HepG2 (cell line): ENCODE results near the gene ANKRD40. TPM values are rescaled to one million over a fixed set of nuclear protein-coding genes. Genes with fewer than 3 reads are reported as not detected.

ENCODE experiments used
- AFF4 ChIP-seq: sonication (generic); formaldehyde crosslinking; IDR thresholded peaks from 2 replicates; pipeline ENCODE4 v1.4.0; 2020; ENCODE audit warnings: missing genetic modification reagents
- AKNA ChIP-seq: sonication (generic); formaldehyde crosslinking; IDR thresholded peaks from 2 replicates; pipeline ENCODE4 v1.4.0; 2020; ENCODE audit warnings: missing genetic modification reagents, borderline replicate concordance
- CSRNP1 ChIP-seq: sonication (generic); formaldehyde crosslinking; IDR thresholded peaks from 2 replicates; pipeline ENCODE4 v1.8.1; 2023; ENCODE audit warnings: mild to moderate bottlenecking, missing genetic modification reagents
- ELF3 ChIP-seq: IDR thresholded peaks from 2 replicates; pipeline ENCODE4 v1.6.1; 2016; ENCODE audit warnings: missing genetic modification reagents, missing compliant biosample characterization
- GFI1 ChIP-seq: sonication (generic); formaldehyde crosslinking; IDR thresholded peaks from 2 replicates; pipeline ENCODE4 v1.5.0; 2020; ENCODE audit warnings: missing genetic modification reagents, mild to moderate bottlenecking, borderline replicate concordance
- NR3C1 ChIP-seq: sonication (generic); formaldehyde crosslinking; IDR thresholded peaks from 2 replicates; pipeline ENCODE4 v1.4.0; 2020; ENCODE audit warnings: missing genetic modification reagents
- PHF21A ChIP-seq: sonication (generic); formaldehyde crosslinking; IDR thresholded peaks from 2 replicates; pipeline ENCODE4 v1.5.0; 2020; ENCODE audit warnings: mild to moderate bottlenecking, missing genetic modification reagents
- RFXAP ChIP-seq: sonication (generic); formaldehyde crosslinking; IDR thresholded peaks from 2 replicates; pipeline ENCODE4 v1.4.0; 2020; ENCODE audit warnings: missing genetic modification reagents, borderline replicate concordance
- SP5 ChIP-seq: IDR thresholded peaks from 2 replicates; pipeline ENCODE4 v1.6.1; 2016; ENCODE audit warnings: low read depth, borderline replicate concordance
- XBP1 ChIP-seq: sonication (generic); formaldehyde crosslinking; IDR thresholded peaks from 2 replicates; pipeline ENCODE4 v1.5.0; 2020; ENCODE audit warnings: missing genetic modification reagents
- ZNF264 ChIP-seq: sonication (generic); formaldehyde crosslinking; IDR thresholded peaks from 2 replicates; pipeline ENCODE4 v1.4.0; 2020; ENCODE audit warnings: missing genetic modification reagents
- ZNF350 ChIP-seq: sonication (generic); formaldehyde crosslinking; IDR thresholded peaks from 2 replicates; pipeline ENCODE4 v1.4.0; 2020; ENCODE audit warnings: mild to moderate bottlenecking, low read depth, missing genetic modification reagents, borderline replicate concordance
- ZNF362 ChIP-seq: sonication (generic); formaldehyde crosslinking; IDR thresholded peaks from 2 replicates; pipeline ENCODE4 v1.4.0; 2020; ENCODE audit warnings: missing genetic modification reagents, mild to moderate bottlenecking, borderline replicate concordance
- ZNF501 ChIP-seq: sonication (generic); formaldehyde crosslinking; IDR thresholded peaks from 2 replicates; pipeline ENCODE4 v1.5.1; 2020; ENCODE audit warnings: mild to moderate bottlenecking, moderate library complexity, missing genetic modification reagents
- ZNF652 ChIP-seq: IDR thresholded peaks from 2 replicates; pipeline ENCODE4 v1.6.1; 2016; ENCODE audit warnings: low read depth, borderline replicate concordance
- ZNF772 ChIP-seq: sonication (generic); formaldehyde crosslinking; IDR thresholded peaks from 2 replicates; pipeline ENCODE4 v1.5.0; 2020; ENCODE audit warnings: mild to moderate bottlenecking, missing genetic modification reagents
- ZNF883 ChIP-seq: sonication (generic); formaldehyde crosslinking; IDR thresholded peaks from 2 replicates; pipeline ENCODE4 v1.5.1; 2020; ENCODE audit warnings: mild to moderate bottlenecking, missing genetic modification reagents; ENCODE audit errors: not compliant biosample characterization
- polyA plus RNA-seq, 8 experiments: library from polyadenylated mRNA; depleted of rRNA in 3 of 8; stranded (reverse) in 7 of 8; unstranded in 1 of 8; fragments of >200 nt; fragmentation: Illumina TruSeq in 4 of 8; extraction: Trizol in 4 of 8; gene quantifications; 2 replicates each; pipeline versions ENCODE4 v1.2.1 to v1.2.3, GENCODE V29; 2011 to 2016; ENCODE audit warnings: low read depth in 4 of 8, missing spikeins in 1 of 8, mixed read lengths in 1 of 8; ENCODE audit not compliant: insufficient read depth in 1 of 8
- total RNA-seq, 5 experiments: library from RNA; depleted of rRNA; stranded (reverse); fragments of >200 nt; fragmentation: Illumina TruSeq; extraction: Trizol; gene quantifications; 2 replicates each; pipeline ENCODE4 v1.2.3, GENCODE V29; 2016; ENCODE audit warnings: low read depth in 1 of 5

The ANKRD40 gene
- total and polyA plus RNA-seq, 2 of the 13 experiments (the other 11 are each of a cell fraction or from before 2014, with no cell fraction given), result 35.0 to 46.4 TPM

GRCh38 chr17:50707289-50708049, at the start of gene ANKRD40 (continued):
- 0 out of 2 replicates have a peak, but pooled peaks have one; percentile 8 for TF ChIP-seq ZNF362
- 0 out of 2 replicates have a peak, but pooled peaks have one; percentile 28 for TF ChIP-seq ZNF501 (CRISPR knock-in tag)
- TF ChIP-seq GFI1 (CRISPR knock-in tag), result peak; percentile 68; the same call in 1 of the 2 replicates
- peak; percentile 84 for TF ChIP-seq XBP1 (CRISPR knock-in tag)
- peak; percentile 11 for TF ChIP-seq ZNF350 (CRISPR knock-in tag)
- peak; percentile 43; the same call in 1 of the 2 replicates for TF ChIP-seq SP5 (CRISPR knock-in tag)
- TF ChIP-seq ZNF772 (CRISPR knock-in tag), result 0 out of 2 replicates have a peak, but pooled peaks have one; percentile 47
- no peak for TF ChIP-seq NR3C1 (CRISPR knock-in tag)
- peak; percentile 97 for TF ChIP-seq PHF21A
- TF ChIP-seq CSRNP1 (CRISPR knock-in tag), result peak; percentile 74; the same call in 1 of the 2 replicates
- TF ChIP-seq AKNA (CRISPR knock-in tag), result peak; percentile 81; the same call in 1 of the 2 replicates
- TF ChIP-seq ZNF883 (CRISPR knock-in tag), result peak; percentile 63
- TF ChIP-seq ELF3 (CRISPR knock-in tag), result peak; percentile 78
- TF ChIP-seq AFF4 (CRISPR knock-in tag), result no peak
- peak; percentile 77; the same call in 1 of the 2 replicates for TF ChIP-seq RFXAP (CRISPR knock-in tag)
- TF ChIP-seq ZNF264 (CRISPR knock-in tag), result peak; percentile 81; the same call in 1 of the 2 replicates
- peak; percentile 55; the same call in 1 of the 2 replicates for TF ChIP-seq ZNF652 (CRISPR knock-in tag)
